RWPE1 (cell line): ENCODE results near the gene ING3.
"Not testable (repeated sequence)": the region's sequence is repeated elsewhere in the genome, so short reads cannot be mapped to it uniquely, and the experiment has no call there.

ENCODE experiments used
- CTCF ChIA-PET: fragments of 350-600 bp; sonication (Branson Sonifier 250); formaldehyde crosslinking; extraction: SDS; loops from one replicate; lab custom pipeline; 2021; lab: Yijun Ruan, JAX
- POLR2A ChIA-PET: fragments of 400-600 bp; formaldehyde crosslinking; extraction: SDS; loops from one replicate; lab custom pipeline; 2020; ENCODE audit warnings: antibody characterized with exemption; ENCODE audit not compliant: low non-redundant PET; lab: Yijun Ruan, JAX
- DNase-seq: peaks from one replicate; pipeline ENCODE4 v3.0.0; 2012; ENCODE audit warnings: low spot score
- H3K27ac ChIP-seq: fragments of 450-650 bp; 2 replicates; pipeline ENCODE4 v1.5.1; 2017
- CTCF ChIP-seq: fragments of 450-650 bp; conservative IDR thresholded peaks from 2 replicates; pipeline ENCODE4 v1.5.1; 2017; ENCODE audit warnings: low read depth, mild to moderate bottlenecking

Gene ING3

GRCh38 chr7:120966961-120967360 is 16.4 kb downstream of the ING3 start:
- ChIA-PET POLR2A (no interaction called here), CTCF (no interaction called here)
- no peak overlapping the region for H3K27ac ChIP-seq
- DNase-seq, result no peak
- no peak for TF ChIP-seq CTCF

DNA sequence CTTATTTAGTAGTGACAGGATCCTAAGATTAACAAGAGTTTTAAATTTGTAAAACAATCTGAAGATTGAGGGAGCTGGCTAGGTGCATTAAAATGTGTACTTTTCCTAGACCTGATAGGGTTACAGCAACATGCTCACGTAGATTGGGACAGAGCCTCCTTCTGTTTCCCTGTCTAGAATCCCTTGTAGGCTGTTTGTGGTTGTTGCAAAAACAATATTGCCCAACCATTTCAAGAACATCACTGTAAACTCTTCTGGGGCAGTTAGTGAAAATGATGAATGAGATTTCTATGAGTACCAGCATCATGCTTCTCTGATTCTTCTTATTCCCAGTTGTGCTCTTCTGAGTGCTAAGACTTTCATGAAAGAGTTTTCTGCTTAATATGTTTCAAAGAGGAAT is 23.3 kb downstream of the ING3 start:
- no peak for DNase-seq
- ChIA-PET POLR2A (no interaction called here), CTCF (no interaction called here)
- no peak overlapping the region for H3K27ac ChIP-seq
- TF ChIP-seq CTCF, result no peak

DNA sequence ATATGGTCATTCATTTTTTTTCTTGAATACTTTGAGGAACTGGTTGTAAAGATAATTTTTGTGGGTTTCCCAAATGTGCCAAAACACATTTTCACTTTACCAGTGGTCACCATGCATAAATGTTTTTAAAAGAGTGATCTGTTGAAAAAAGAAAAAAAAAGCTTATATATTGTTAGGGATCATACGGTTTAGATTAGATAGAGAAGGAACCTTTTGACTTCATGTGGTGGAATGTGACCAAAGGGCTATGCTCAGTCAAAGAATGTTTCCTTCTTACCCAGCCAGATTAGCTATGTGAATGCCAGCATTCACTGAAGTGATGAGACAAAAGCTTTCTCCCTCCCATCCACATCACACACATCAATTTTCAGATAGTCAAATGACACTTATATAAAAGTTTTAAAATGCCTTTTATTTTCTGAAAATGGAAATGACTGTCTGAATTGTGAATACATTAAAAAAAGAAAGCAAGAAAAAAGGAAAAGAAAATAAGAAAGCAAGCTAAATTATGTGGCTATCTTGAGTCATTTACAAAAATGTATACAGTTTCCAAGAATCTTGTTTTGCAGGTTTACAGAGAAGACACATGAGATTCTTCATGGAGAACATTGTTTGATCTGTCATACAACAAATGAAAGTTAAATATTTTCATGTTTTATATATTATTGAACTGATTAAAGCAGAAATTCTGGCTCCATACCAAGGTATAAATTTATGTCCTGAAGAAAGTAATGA is 29.4 kb downstream of the ING3 start:
- ChIA-PET POLR2A (interaction anchor here (0.6 kb wide), 1 partner anchor 30 kb away, joined by 7 read pairs; the partner anchor contains the start of gene ING3), CTCF (interaction anchor here (0.7 kb wide), 1 partner anchor 299 kb away, joined by 6 read pairs; no protein-coding TSS in a partner anchor)
- DNase-seq, result no peak
- no peak overlapping the region for H3K27ac ChIP-seq
- no peak for TF ChIP-seq CTCF

- TF ChIP-seq CTCF, result no peak
- ChIA-PET CTCF (no interaction called here), POLR2A (no interaction called here)
- DNase-seq, result no peak
- no peak overlapping the region for H3K27ac ChIP-seq
These were observed 30.5 kb downstream of the ING3 start for GRCh38 chr7:120981117-120981516.

DNA sequence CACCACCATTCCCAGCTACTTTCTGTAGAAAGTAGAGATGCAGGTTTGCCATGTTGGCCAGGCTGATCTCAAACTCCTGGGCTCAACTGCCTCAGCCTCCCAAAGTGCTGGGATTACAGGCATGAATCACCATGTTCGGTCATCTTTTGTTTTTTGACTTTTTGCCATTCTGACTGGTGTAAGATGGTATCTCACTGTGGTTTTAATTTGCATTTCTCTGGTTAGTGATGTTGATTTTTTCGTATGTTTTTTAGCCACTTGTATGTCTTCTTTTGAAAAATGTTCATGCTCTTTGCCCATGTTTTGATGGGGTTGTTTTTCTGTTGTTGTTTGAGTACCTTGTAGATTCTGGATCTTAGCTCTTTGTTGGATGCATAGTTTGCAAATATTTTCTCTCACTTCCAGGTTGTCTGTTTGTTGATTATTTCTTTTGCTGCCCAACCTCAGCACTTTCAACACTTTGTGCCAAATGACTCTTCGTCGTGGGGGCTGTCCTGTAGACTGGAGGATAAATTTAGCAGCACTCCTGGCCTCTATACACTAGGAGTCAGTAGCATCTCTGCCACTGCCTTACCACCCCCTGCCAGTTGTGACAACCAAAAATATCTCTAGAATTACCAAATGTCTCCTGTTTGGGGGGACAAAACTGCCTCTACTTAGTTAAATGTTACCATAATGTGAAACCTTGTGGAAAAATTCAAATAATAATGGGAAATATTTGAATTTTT is 31.5 kb downstream of the ING3 start:
- no peak for TF ChIP-seq CTCF
- ChIA-PET POLR2A (no interaction called here), CTCF (interaction anchor here (0.6 kb wide), 1 partner anchor 109 kb away, joined by 3 read pairs; no protein-coding TSS in a partner anchor)
- DNase-seq, result no peak
- no peak overlapping the region for H3K27ac ChIP-seq

DNA sequence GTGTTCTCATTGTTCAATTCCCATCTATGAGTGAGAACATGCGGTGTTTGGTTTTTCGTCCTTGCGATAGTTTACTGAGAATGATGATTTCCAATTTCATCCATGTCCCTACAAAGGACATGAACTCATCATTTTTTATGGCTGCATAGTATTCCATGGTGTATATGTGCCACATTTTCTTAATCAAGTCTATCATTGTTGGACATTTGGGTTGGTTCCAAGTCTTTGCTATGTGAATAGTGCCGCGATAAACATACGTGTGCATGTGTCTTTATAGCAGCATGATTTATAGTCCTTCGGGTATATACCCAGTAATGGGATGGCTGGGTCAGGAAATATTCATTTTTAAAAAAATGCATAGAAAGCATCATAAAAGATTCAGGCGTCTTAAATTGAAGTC is 33.0 kb downstream of the ING3 start:
- POLR2A ChIA-PET, CTCF ChIA-PET, H3K27ac ChIP-seq, DNase-seq: not testable (repeated sequence)

DNA sequence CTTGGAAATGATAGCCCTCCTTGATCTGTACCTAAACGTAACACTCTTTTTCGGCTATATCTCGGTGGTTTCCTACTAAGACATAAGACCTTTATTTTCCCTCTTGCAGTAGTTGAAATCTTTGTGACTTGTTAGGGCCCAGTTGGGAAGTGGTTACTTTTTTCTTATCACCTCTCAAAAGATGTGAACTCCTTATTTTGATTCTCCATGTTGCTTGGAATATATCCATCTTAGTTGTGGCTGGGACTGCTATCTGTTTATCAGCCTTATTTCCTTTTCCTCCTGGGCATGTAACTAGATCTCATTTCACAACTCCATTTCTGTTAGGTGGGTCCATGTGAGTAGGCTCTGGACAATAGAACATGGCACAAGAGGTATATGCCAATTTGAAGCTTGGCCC is 33.8 kb downstream of the ING3 start:
- ChIA-PET POLR2A (no interaction called here), CTCF (no interaction called here)
- no peak overlapping the region for H3K27ac ChIP-seq
- DNase-seq, result no peak
- no peak for TF ChIP-seq CTCF
